BE2C (cell line): Measurements from ENCODE around the gene PPFIBP1.

Experiments used
- DNase-seq: peaks from one replicate; pipeline ENCODE4 v3.0.0-alpha.2; 2020
- H3K27me3 ChIP-seq: fragments of 250-450 bp; sonication (Bioruptor Pico); 2 replicates; pipeline ENCODE4 v1.5.1; 2020; ENCODE audit warnings: mild to moderate bottlenecking
- H3K36me3 ChIP-seq: fragments of 250-450 bp; sonication (Bioruptor Pico); 2 replicates; pipeline ENCODE4 v1.5.1; 2020; ENCODE audit warnings: mild to moderate bottlenecking
- H3K4me1 ChIP-seq: fragments of 250-450 bp; sonication (Bioruptor Pico); 2 replicates; pipeline ENCODE4 v1.5.1; 2020
- H3K4me3 ChIP-seq: 2 replicates; pipeline ENCODE4 v1.5.1; 2011; ENCODE audit warnings: low read depth, low read length
- H3K9me3 ChIP-seq: fragments of 250-450 bp; sonication (Bioruptor Pico); 2 replicates; pipeline ENCODE4 v1.5.1; 2020
- CTCF ChIP-seq: IDR thresholded peaks from 2 replicates; pipeline ENCODE4 v1.5.1; 2012; ENCODE audit warnings: mild to moderate bottlenecking, low read depth, low read length

The PPFIBP1 gene

GRCh38 chr12:27709212-27709931 is 185.4 kb downstream of the PPFIBP1 start:
- Histone ChIP-seq H3K4me3 (peak overlapping the region; percentile 100), H3K36me3 (peaks cover 5% of the 10 kb centered on the region), H3K4me1 (no peaks in the 10 kb centered on the region; the same call in 1 of the 2 replicates), H3K9me3 (no peaks in the 10 kb centered on the region), H3K27me3 (no peaks in the 10 kb centered on the region)
- no peak for DNase-seq
- TF ChIP-seq CTCF = no peak

DNA sequence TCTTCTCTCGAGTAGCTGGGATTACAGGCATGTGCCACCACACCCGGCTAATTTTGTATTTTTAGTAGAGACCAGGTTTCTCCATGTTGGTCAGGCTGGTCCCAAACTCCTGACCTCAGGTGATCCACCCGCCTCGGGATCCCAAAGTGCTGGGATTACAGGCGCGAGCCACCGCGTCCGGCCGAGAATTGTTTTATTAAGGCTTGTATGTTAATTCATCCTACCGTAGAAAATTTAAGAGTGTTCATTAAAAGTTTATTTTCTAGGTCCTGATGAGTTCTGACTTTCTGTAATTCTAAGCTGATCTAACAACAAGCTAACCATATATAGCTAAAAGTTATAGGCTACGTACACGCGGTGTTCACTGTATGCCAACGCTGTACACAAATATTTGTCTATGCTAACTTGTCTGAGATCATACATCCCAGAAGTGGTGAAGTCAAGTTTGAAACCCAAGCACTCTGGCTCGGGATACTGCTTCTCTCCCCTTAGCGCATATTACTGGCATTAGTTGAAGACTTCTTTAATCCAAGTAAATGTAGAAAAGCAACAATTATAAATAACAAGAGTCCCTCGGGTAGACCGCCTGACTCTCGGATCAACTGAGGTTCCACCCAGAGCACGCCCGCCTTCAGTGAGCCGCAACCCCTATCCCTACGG is 186.1 kb downstream of the PPFIBP1 start:
- Histone ChIP-seq H3K9me3 (no peaks in the 10 kb centered on the region), H3K4me3 (peak overlapping the region; percentile 100), H3K27me3 (no peaks in the 10 kb centered on the region), H3K36me3 (peaks cover 5% of the 10 kb centered on the region), H3K4me1 (no peaks in the 10 kb centered on the region; the same call in 1 of the 2 replicates)
- no peak for TF ChIP-seq CTCF
- DNase-seq = no peak

- peak; percentile 92 for DNase-seq
- H3K27me3 ChIP-seq = no peaks in the 10 kb centered on the region
- no peak for TF ChIP-seq CTCF
Measured at GRCh38 chr12:27710592-27711316, 186.7 kb downstream of the PPFIBP1 start, which contains the start of gene MRPS35. TSS of gene MRPS35 (plus strand) at chr12:27710832. CDS start at chr12:27710844, 12 bp downstream.

DNA sequence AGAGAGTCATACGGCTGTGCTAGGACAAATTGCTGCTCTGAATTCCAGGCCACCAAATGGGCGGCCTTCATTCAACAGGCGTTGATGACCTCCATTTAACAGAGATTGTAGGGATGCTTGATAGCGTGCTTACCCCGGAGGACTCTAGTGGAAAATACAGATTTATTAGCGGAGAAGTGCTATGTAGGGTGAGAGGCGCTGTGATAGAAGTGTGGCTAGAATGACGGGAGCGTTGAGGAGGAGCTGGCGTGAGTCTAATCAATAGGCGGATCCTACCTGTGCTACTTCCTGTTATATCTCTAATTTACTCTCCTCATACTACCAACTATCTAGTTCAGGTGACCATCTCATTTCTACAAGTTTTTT is 187.3 kb downstream of the PPFIBP1 start:
- no peak for DNase-seq
- Histone ChIP-seq H3K9me3 (no peaks in the 10 kb centered on the region), H3K36me3 (peaks cover 12% of the 10 kb centered on the region), H3K4me3 (peak overlapping the region; percentile 100), H3K4me1 (no peaks in the 10 kb centered on the region; the same call in 1 of the 2 replicates), H3K27me3 (no peaks in the 10 kb centered on the region)
- no peak for TF ChIP-seq CTCF

More at GRCh38 chr12:27710592-27711316, 186.7 kb downstream of the PPFIBP1 start, which contains the start of gene MRPS35:
- no peaks in the 10 kb centered on the region for H3K9me3 ChIP-seq
- H3K4me3 ChIP-seq = peak within 1 kb of the TSS; percentile 100
- no peaks in the 10 kb centered on the region; the same call in 1 of the 2 replicates for H3K4me1 ChIP-seq
- peaks cover 7% of the 10 kb centered on the region for H3K36me3 ChIP-seq

DNA sequence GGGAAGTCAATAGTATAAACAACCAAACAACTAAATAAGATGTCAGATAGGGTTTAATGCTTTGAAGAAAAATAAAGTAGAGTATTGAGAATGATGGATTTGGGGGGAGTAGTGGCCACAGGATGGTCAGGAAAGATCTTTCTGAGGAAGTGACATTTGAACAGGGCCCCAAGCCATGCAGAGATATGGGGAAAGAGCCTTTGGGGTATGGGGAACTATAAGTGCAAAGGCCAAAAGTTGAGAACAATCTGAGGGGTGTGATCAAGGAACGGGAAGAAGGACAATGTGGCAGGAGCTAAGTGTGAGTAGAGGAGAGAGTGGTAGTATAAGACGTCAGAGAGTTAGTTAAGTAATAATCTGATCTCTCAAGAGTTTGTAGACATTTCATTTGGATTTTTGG is 188.0 kb downstream of the PPFIBP1 start:
- Histone ChIP-seq H3K27me3 (no peaks in the 10 kb centered on the region), H3K4me3 (peak overlapping the region; percentile 100), H3K4me1 (no peaks in the 10 kb centered on the region; the same call in 1 of the 2 replicates), H3K9me3 (no peaks in the 10 kb centered on the region), H3K36me3 (peaks cover 19% of the 10 kb centered on the region)
- TF ChIP-seq CTCF = no peak
- no peak for DNase-seq
